Fibroblast of pulmonary artery (primary cell): ENCODE results near the gene ARHGEF28.

ENCODE experiments used
- DNase-seq: peaks from one replicate; pipeline ENCODE4 v3.0.0-alpha.2; 2010; ENCODE audit warnings: low read depth
- H3K4me3 ChIP-seq: replicated peaks from 2 replicates; pipeline ENCODE4 v1.5.1; 2011; ENCODE audit warnings: low read depth, mild to moderate bottlenecking, control low read depth, low read length, moderate library complexity
- CTCF ChIP-seq: IDR thresholded peaks from 2 replicates; pipeline ENCODE4 v1.5.1; 2011; ENCODE audit warnings: mild to moderate bottlenecking, control low read depth, low read length, inconsistent platforms; ENCODE audit errors: missing control alignments

ARHGEF28 gene

GRCh38 chr5:73964352-73964865, 338.4 kb downstream of the ARHGEF28 start:
- TF ChIP-seq CTCF: no peak
- no peak for DNase-seq

GRCh38 chr5:73966451-73966850, 340.5 kb downstream of the ARHGEF28 start:
- no peak for TF ChIP-seq CTCF

More at GRCh38 chr5:73964352-73964865, 338.4 kb downstream of the ARHGEF28 start:
- H3K4me3 ChIP-seq: no peak overlapping the region

DNA sequence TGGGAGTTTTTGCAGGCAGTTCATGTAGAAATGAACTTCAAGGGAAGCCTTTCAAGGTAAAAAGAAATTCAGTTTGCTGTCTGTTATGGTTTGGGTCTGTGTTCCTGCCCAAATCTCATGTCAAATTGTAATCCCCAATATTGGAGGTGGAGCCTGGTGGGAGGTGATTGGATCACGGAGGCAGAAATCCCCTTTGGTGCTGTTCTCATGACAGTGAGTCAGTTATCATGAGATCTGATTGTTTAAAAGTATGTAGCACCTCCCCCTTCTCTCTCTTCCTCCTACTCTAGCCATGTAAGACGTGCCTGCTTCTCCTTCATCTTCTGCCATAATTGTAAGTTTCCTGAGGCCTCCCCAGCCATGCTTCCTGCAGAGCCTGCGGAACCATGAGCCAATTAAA, 341.4 kb downstream of the ARHGEF28 start:
- no peak for TF ChIP-seq CTCF
- H3K4me3 ChIP-seq: no peak overlapping the region
- no peak for DNase-seq

More at GRCh38 chr5:73966451-73966850, 340.5 kb downstream of the ARHGEF28 start:
- H3K4me3 ChIP-seq: no peak overlapping the region
- no peak for DNase-seq

- DNase-seq: no peak
- H3K4me3 ChIP-seq: no peak overlapping the region
- TF ChIP-seq CTCF: no peak
Measured at GRCh38 chr5:73968246-73968645, 342.2 kb downstream of the ARHGEF28 start.

DNA sequence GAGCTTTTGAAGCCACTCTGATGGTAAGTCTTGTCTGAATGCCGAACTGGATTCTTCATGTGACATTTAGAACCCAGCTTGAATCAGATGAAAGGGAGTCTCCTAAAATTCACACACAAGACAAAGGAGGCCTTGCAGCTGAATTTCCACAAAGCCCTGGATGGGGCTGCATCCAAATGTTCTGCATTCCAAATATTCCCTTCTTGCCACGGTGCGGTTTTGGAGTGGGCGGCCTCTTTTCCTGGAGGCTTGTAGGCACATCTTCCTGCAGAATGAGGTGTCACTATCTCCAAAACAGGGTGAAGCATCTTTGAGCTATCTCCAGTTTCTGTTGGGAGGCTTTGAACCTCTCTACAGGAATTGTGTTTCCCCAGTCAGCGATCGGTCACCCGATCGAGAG, 342.7 kb downstream of the ARHGEF28 start:
- peak; percentile 29 for DNase-seq
- no peak for TF ChIP-seq CTCF
- no peak overlapping the region for H3K4me3 ChIP-seq

DNA sequence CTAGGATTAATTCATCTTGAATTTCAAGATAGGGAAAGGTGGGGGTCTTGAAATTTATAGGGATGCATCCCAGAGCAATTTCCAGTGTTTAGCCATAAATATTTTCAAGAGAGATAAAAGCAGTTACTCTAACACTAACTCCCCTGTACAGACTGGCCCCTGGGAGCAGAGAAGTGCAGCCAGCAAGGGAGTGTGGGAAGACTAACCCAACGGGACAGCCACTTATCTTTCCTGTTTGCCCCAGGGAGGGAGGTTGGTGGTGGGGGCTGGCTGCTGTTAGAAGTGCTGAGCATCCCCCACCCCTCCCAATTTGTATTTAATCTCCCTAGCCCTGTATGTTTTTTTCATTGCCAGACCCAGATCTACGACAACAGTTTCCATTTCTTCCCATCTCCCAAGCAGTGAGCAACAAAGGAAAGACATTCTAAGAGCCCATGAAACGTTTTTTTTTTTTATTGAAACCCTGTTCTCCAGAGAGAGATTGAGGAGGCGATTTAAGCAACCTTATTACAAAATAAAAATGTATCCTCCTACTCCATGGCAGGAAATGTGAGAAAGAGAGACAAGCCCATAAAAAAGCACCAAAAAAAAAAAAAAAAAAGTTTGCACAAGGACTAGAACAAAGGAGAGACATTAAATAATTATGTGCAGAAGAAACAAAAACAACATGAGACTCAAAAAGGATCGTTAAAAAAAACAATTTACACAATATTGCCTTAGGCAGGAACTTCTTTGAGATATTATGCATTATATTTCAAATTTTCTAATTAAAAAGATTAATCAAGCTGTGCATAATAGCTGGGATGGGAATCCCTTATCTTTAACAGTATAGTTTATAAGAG, 343.4 kb downstream of the ARHGEF28 start:
- no peak overlapping the region for H3K4me3 ChIP-seq
- TF ChIP-seq CTCF: no peak
- DNase-seq: peak; percentile 35
